ENCODE measurements around the gene HYLS1.

The HYLS1 gene

GRCh38 chr11:125942771-125943428 is 55.4 kb downstream of the HYLS1 start:
- H3K27ac ChIP-seq (ENCODE audit: insufficient read depth, low read depth, low read length, poor library complexity, severe bottlenecking), result no peak overlapping the region
- H3K27me3 ChIP-seq (ENCODE audit: control insufficient read depth, insufficient read depth, low read length, poor library complexity, severe bottlenecking), result no peaks in the 10 kb centered on the region
- H3K36me3 ChIP-seq (ENCODE audit: control insufficient read depth, insufficient read depth, low read length), result no peaks in the 10 kb centered on the region
- no peaks in the 10 kb centered on the region for H3K9me3 ChIP-seq (ENCODE audit: control insufficient read depth, low read length)
- peaks cover 24% of the 10 kb centered on the region for H3K4me1 ChIP-seq (ENCODE audit: control insufficient read depth, insufficient read depth, low read length)
- 92 to 93% methylated on average over 12 of the region's 12 CpGs for WGBS, 2 experiments
- H3K4me3 ChIP-seq (ENCODE audit: insufficient read depth, low read depth, low read length), result no peak overlapping the region

DNA sequence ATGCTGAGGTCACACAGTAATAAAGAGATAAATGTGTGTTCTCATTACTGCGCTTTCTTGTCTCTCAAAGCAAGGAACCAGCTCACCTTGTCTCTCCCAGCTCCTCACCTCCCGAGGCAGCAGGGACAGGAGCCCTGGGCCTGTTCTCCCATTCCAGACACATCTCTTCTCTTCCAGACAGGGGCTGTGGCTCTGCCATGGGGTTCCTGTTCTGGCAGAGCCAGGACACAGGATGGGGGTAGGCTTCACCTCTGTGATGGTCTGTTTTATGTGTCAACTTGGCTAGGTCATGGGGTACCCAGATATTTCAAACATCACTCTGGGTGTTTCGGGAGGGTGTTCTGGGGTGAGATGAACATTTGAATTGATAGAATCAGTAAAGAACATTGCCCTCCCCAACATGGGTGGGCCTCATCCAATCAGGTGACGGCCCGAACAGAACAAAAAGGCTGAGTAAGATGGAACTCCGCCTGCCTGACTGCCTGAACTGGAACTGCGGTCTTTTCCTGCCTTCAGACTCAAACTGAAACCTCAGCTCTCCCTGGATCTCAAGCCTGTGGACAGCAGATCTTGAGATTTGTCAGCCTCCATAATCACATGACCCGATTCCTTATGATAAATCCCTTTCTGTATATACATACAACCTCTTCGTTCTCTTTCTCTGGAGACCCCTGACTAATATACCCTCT is 56.3 kb downstream of the HYLS1 start:
- Histone ChIP-seq H3K4me1 (ENCODE audit: control insufficient read depth, insufficient read depth, low read length) (peaks cover 20% of the 10 kb centered on the region), H3K36me3 (ENCODE audit: control insufficient read depth, insufficient read depth, low read length) (no peaks in the 10 kb centered on the region), H3K9me3 (ENCODE audit: control insufficient read depth, low read length) (no peaks in the 10 kb centered on the region), H3K4me3 (ENCODE audit: insufficient read depth, low read depth, low read length) (no peak overlapping the region), H3K27me3 (ENCODE audit: control insufficient read depth, insufficient read depth, low read length, poor library complexity, severe bottlenecking) (no peaks in the 10 kb centered on the region), H3K27ac (ENCODE audit: insufficient read depth, low read depth, low read length, poor library complexity, severe bottlenecking) (no peak overlapping the region)
- WGBS, 2 experiments, result 87 to 88% methylated on average over 9 of the region's 9 CpGs

DNA sequence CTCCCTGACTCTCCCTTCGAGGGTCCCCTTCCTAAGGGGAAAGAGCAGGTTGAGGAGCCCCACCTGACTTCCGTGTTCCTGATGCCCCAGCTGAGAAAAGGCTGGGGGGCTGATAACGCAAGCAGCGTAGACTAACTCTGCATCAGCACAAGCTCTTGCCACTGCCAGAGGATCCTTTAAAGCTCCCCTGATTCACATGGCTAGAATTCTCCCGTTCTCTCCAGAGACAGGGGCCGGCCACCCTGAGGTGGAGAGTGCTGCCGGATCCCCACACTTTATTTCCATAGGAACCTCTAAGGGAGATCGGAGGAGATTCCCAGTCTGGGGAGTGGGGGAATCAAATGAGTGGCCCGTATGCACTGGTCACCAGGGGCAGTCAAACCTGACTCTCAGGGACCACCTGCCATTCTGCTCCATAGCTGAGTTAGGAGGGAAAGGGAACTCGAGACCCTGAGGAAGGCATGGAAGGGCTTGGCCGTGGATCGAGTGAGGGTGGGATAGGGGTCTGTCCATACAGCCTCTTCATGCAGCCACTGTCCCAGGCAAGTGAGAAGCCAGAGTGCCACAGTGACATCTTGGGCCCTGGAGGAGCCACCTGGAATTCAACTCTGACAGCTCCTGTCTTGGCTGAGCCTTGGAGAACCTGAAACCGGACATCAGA is 57.0 kb downstream of the HYLS1 start:
- Histone ChIP-seq H3K4me1 (ENCODE audit: control insufficient read depth, insufficient read depth, low read length) (peaks cover 14% of the 10 kb centered on the region), H3K9me3 (ENCODE audit: control insufficient read depth, low read length) (no peaks in the 10 kb centered on the region), H3K4me3 (ENCODE audit: insufficient read depth, low read depth, low read length) (no peak overlapping the region), H3K36me3 (ENCODE audit: control insufficient read depth, insufficient read depth, low read length) (no peaks in the 10 kb centered on the region), H3K27me3 (ENCODE audit: control insufficient read depth, insufficient read depth, low read length, poor library complexity, severe bottlenecking) (no peaks in the 10 kb centered on the region), H3K27ac (ENCODE audit: insufficient read depth, low read depth, low read length, poor library complexity, severe bottlenecking) (no peak overlapping the region)
- 87% methylated on average over 13 of the region's 13 CpGs for WGBS, 2 experiments

DNA sequence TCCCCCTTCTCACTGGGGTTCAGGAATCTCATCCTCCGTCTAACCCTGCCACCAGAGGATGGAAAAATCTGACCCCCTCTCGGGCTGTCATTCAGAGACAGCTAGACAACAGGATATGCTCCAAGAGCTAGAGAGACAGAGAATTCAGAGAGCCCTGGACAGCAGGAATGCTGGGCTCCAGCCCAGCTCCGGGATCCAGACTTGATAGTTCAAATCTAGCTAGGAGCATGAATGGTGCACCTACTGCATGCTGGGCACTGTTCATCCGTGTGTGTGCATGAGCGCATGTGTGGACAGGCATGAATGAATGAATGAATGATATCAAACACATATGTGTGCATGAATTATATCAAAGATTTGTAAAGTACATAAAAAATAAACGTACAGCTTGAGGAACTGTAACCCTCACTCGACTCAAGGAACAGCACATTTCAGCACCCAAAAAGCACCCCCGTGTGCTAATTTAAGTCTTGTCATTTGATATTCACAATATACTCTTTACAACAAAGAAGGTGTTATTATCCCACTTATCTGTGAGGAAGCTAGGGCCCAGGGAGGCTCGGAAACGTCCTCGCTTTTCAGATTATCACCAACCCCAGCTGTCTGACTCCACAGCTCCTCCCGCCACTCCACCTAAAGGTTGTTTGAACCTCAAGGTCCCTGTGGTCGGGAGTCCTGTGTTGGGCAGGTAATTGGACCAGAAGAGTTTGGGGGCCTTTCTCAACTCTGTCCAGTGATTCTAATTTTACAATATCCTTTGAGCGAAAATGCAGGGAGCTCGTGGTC is 57.7 kb downstream of the HYLS1 start:
- Histone ChIP-seq H3K4me1 (ENCODE audit: control insufficient read depth, insufficient read depth, low read length) (peaks cover 13% of the 10 kb centered on the region), H3K36me3 (ENCODE audit: control insufficient read depth, insufficient read depth, low read length) (no peaks in the 10 kb centered on the region), H3K27me3 (ENCODE audit: control insufficient read depth, insufficient read depth, low read length, poor library complexity, severe bottlenecking) (no peaks in the 10 kb centered on the region), H3K4me3 (ENCODE audit: insufficient read depth, low read depth, low read length) (no peak overlapping the region), H3K27ac (ENCODE audit: insufficient read depth, low read depth, low read length, poor library complexity, severe bottlenecking) (no peak overlapping the region), H3K9me3 (ENCODE audit: control insufficient read depth, low read length) (no peaks in the 10 kb centered on the region)
- WGBS, 2 experiments, result 89 to 94% methylated on average over 15 of the region's 15 CpGs

GRCh38 chr11:125945797-125946520 is 58.5 kb downstream of the HYLS1 start, which contains the start of gene VSIG10L2:
TSS of gene VSIG10L2 (plus strand) at chr11:125946044. CDS start at chr11:125946056, 12 bp downstream.
- peaks cover 13% of the 10 kb centered on the region for H3K4me1 ChIP-seq (ENCODE audit: control insufficient read depth, insufficient read depth, low read length)
- H3K27me3 ChIP-seq (ENCODE audit: control insufficient read depth, insufficient read depth, low read length, poor library complexity, severe bottlenecking), result no peaks in the 10 kb centered on the region
- H3K4me3 ChIP-seq (ENCODE audit: insufficient read depth, low read depth, low read length), result no peak within 1 kb of the TSS
- H3K27ac ChIP-seq (ENCODE audit: insufficient read depth, low read depth, low read length, poor library complexity, severe bottlenecking), result no peak within 1 kb of the TSS
- no peaks in the 10 kb centered on the region for H3K36me3 ChIP-seq (ENCODE audit: control insufficient read depth, insufficient read depth, low read length)
- H3K9me3 ChIP-seq (ENCODE audit: control insufficient read depth, low read length), result no peaks in the 10 kb centered on the region
- WGBS, 2 experiments, result 90 to 91% methylated on average over 8 of the region's 8 CpGs

GRCh38 chr11:125946712-125947418 is 59.4 kb downstream of the HYLS1 start:
- 93 to 96% methylated on average over 14 of the region's 14 CpGs for WGBS, 2 experiments
- H3K4me3 ChIP-seq (ENCODE audit: insufficient read depth, low read depth, low read length), result no peak overlapping the region
- no peaks in the 10 kb centered on the region for H3K36me3 ChIP-seq (ENCODE audit: control insufficient read depth, insufficient read depth, low read length)
- no peaks in the 10 kb centered on the region for H3K9me3 ChIP-seq (ENCODE audit: control insufficient read depth, low read length)
- H3K27ac ChIP-seq (ENCODE audit: insufficient read depth, low read depth, low read length, poor library complexity, severe bottlenecking), result no peak overlapping the region
- peaks cover 14% of the 10 kb centered on the region for H3K4me1 ChIP-seq (ENCODE audit: control insufficient read depth, insufficient read depth, low read length)
- H3K27me3 ChIP-seq (ENCODE audit: control insufficient read depth, insufficient read depth, low read length, poor library complexity, severe bottlenecking), result no peaks in the 10 kb centered on the region

DNA sequence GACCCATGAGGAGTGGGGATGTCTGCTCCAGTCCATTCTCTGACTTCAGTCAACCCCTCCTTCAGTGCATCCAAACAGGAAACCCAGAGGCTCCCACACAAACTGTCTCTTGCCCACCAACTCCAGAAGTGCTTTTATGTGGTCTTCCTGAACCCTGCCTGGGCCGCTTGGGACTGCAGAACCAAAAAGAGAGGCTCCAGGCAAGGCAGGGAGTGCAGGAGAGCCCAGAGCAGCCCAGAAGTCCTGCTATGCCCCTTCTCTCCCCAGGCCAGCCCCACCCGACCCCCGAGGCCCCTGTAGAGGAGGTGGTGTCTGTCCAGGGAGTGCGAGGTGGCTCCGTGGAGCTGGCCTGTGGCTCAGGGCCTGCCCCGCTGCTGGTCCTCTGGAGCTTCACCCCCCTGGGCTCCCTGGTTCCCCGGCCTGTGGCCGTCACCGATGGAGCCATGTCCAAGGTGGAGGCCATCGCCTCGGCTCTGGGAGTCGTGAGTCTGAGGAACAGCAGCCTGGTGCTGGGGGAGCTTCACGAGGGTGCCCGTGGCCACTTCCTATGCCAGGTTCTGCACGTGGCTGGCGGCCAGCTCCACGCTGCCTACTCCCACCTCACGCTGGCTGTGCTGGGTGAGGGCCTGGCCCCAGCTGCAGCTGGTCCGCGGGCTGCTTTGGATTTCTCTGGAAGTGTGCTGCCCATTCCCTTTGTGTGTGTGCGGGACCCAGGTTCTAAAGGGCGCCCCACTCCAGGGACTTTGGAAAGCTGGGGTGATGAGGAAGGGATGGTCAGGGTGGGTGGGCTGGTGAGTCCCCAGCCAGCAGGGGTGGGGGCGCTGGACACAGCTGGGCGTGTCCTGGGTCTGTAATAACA is 60.2 kb downstream of the HYLS1 start:
- Histone ChIP-seq H3K27ac (ENCODE audit: insufficient read depth, low read depth, low read length, poor library complexity, severe bottlenecking) (no peak overlapping the region), H3K9me3 (ENCODE audit: control insufficient read depth, low read length) (no peaks in the 10 kb centered on the region), H3K4me3 (ENCODE audit: insufficient read depth, low read depth, low read length) (no peak overlapping the region), H3K36me3 (ENCODE audit: control insufficient read depth, insufficient read depth, low read length) (no peaks in the 10 kb centered on the region), H3K27me3 (ENCODE audit: control insufficient read depth, insufficient read depth, low read length, poor library complexity, severe bottlenecking) (no peaks in the 10 kb centered on the region), H3K4me1 (ENCODE audit: control insufficient read depth, insufficient read depth, low read length) (peaks cover 14% of the 10 kb centered on the region)
- WGBS, 2 experiments, result 91 to 95% methylated on average over 24 of the region's 24 CpGs

- Histone ChIP-seq H3K4me1 (ENCODE audit: control insufficient read depth, insufficient read depth, low read length) (peaks cover 14% of the 10 kb centered on the region), H3K36me3 (ENCODE audit: control insufficient read depth, insufficient read depth, low read length) (no peaks in the 10 kb centered on the region), H3K9me3 (ENCODE audit: control insufficient read depth, low read length) (no peaks in the 10 kb centered on the region), H3K4me3 (ENCODE audit: insufficient read depth, low read depth, low read length) (no peak overlapping the region), H3K27me3 (ENCODE audit: control insufficient read depth, insufficient read depth, low read length, poor library complexity, severe bottlenecking) (no peaks in the 10 kb centered on the region), H3K27ac (ENCODE audit: insufficient read depth, low read depth, low read length, poor library complexity, severe bottlenecking) (no peak overlapping the region)
- WGBS, 2 experiments, result 93% methylated on average over 23 of the region's 23 CpGs
Observed at GRCh38 chr11:125948278-125949051, 61.0 kb downstream of the HYLS1 start.

Data from ectodermal cell (in vitro differentiated cells).